GM12878 (cell line): Measurements from ENCODE around the gene ARAP2. TPM values are rescaled to one million over a fixed set of nuclear protein-coding genes. Genes with fewer than 3 reads are reported as not detected.

ENCODE experiments used
- ATAC-seq: fragments of 200-7000 bp; cut with Tn5 transposase; 3 replicates; pipeline ENCODE4 v1.9.1; 2020; ENCODE audit warnings: mild to moderate bottlenecking, moderate library complexity
- BruUV-seq: library from RNA; stranded (reverse); fragments of 400-500 nt; replicated peaks from 2 replicates; lab custom pipeline; 2021; lab: Mats Ljungman, UMichigan
- CTCF ChIA-PET: fragments of 300-600 bp; sonication (Branson Sonifier 250); formaldehyde crosslinking; extraction: SDS; loops from one replicate; lab custom pipeline; 2021; ENCODE audit warnings: inconsistent platforms; lab: Yijun Ruan, JAX
- POLR2A ChIA-PET: fragments of 350-600 bp; formaldehyde crosslinking; extraction: SDS; loops from one replicate; lab custom pipeline; 2021; ENCODE audit warnings: inconsistent platforms; lab: Charles Lee
- RAD21 ChIA-PET: fragments of 300-600 bp; sonication (Branson Sonifier 250); formaldehyde crosslinking; loops from one replicate; lab custom pipeline; 2023; ENCODE audit warnings: antibody characterized with exemption; ENCODE audit not compliant: unreplicated experiment; lab: Charles Lee
- SMC1A ChIA-PET: fragments of 300-600 bp; sonication (Branson Sonifier 250); formaldehyde crosslinking; loops from one replicate; lab custom pipeline; 2023; ENCODE audit not compliant: unreplicated experiment, uncharacterized antibody; lab: Charles Lee
- DNase-seq: peaks from one replicate; pipeline ENCODE4 v3.0.0-alpha.2; 2011; ENCODE audit warnings: low read depth, low spot score
- FAIRE-seq: peaks from 3 replicates; lab custom pipeline; 2011; peaks lifted over from hg19 to GRCh38; lab: Jason Lieb, UNC
- H2AFZ ChIP-seq: 2 replicates; pipeline ENCODE4 v1.6.0; 2011; ENCODE audit warnings: low read depth, low read length, control low read depth; ENCODE audit not compliant: control insufficient read depth
- H3K27ac ChIP-seq: 2 replicates; pipeline ENCODE4 v1.5.1; 2011; ENCODE audit warnings: control low read depth; ENCODE audit not compliant: control insufficient read depth, insufficient read depth
- H3K27me3 ChIP-seq, 2 experiments: replicated peaks in 1 of 2; 2 replicates each; pipeline versions ENCODE4 v1.6.0 to v1.6.1; 2011; ENCODE audit warnings: low read length in 1 of 2; ENCODE audit not compliant: control insufficient read depth in 2 of 2, insufficient read depth in 2 of 2
- H3K36me3 ChIP-seq, 2 experiments: 2 replicates each; pipeline ENCODE4 v1.5.1; 2011; ENCODE audit warnings: low read length in 1 of 2; ENCODE audit not compliant: control insufficient read depth in 2 of 2, insufficient read depth in 2 of 2
- H3K4me1 ChIP-seq: 2 replicates; pipeline ENCODE4 v1.6.1; 2011; ENCODE audit warnings: mild to moderate bottlenecking, low read length, moderate library complexity, mixed read lengths; ENCODE audit not compliant: control insufficient read depth, insufficient read depth
- H3K4me2 ChIP-seq: 2 replicates; pipeline ENCODE4 v1.6.0; 2011; ENCODE audit warnings: control low read depth; ENCODE audit not compliant: control insufficient read depth, insufficient read depth
- H3K4me3 ChIP-seq: fragments of 200-600 bp; sonication (generic); 2 replicates; pipeline ENCODE4 v1.5.1; 2016
- H3K79me2 ChIP-seq: 2 replicates; pipeline ENCODE4 v1.6.0; 2011; ENCODE audit warnings: low read length; ENCODE audit not compliant: control insufficient read depth, insufficient read depth
- H3K9ac ChIP-seq: 2 replicates; pipeline ENCODE4 v1.8.0; 2011; ENCODE audit warnings: low read length, control low read depth, mixed read lengths; ENCODE audit not compliant: control insufficient read depth, insufficient read depth
- H3K9me3 ChIP-seq: replicated peaks from 3 replicates; pipeline ENCODE4 v1.5.1; 2011; ENCODE audit warnings: mild to moderate bottlenecking, low read length; ENCODE audit not compliant: control insufficient read depth, insufficient read depth
- H4K20me1 ChIP-seq: 2 replicates; pipeline ENCODE4 v1.6.0; 2011; ENCODE audit not compliant: control insufficient read depth, insufficient read depth
- CUX1 ChIP-seq: IDR thresholded peaks from 2 replicates; pipeline ENCODE4 v1.6.1; 2012; ENCODE audit warnings: improper control_type of control experiment, low read depth, low read length; ENCODE audit not compliant: insufficient replicate concordance
- IRF4 ChIP-seq: IDR thresholded peaks from 2 replicates; pipeline ENCODE4 v1.6.1; 2011; ENCODE audit warnings: low read depth, low read length
- JUNB ChIP-seq: IDR thresholded peaks from 2 replicates; pipeline ENCODE4 v1.6.1; 2016; ENCODE audit warnings: antibody characterized with exemption, mild to moderate bottlenecking
- POU2F2 ChIP-seq: IDR thresholded peaks from 3 replicates; pipeline ENCODE4 v1.6.1; 2011; ENCODE audit warnings: low read depth, mild to moderate bottlenecking, low read length, borderline replicate concordance
- RAD21 ChIP-seq: IDR thresholded peaks from 2 replicates; pipeline ENCODE4 v1.6.1; 2011; ENCODE audit warnings: mild to moderate bottlenecking, low read depth, low read length, moderate library complexity; ENCODE audit not compliant: insufficient read depth
- RB1 ChIP-seq: fragments of 450-650 bp; formaldehyde crosslinking; IDR thresholded peaks from 2 replicates; pipeline ENCODE4 v1.6.1; 2017; ENCODE audit warnings: mild to moderate bottlenecking, borderline replicate concordance
- RFX5 ChIP-seq: IDR thresholded peaks from 2 replicates; pipeline ENCODE4 v1.6.1; 2011; ENCODE audit warnings: low read depth, low read length, improper control_type of control experiment
- STAT1 ChIP-seq: fragments of 450-650 bp; conservative IDR thresholded peaks from 2 replicates; pipeline ENCODE4 v1.6.1; 2014; ENCODE audit warnings: antibody characterized with exemption, mild to moderate bottlenecking
- in situ Hi-C: fragments of 300-500 bp; cut with MboI; formaldehyde crosslinking; loops from 9 replicates; pipeline ENCODE4 v1.14.3; 2018; ENCODE audit warnings: mixed read lengths
- intact Hi-C: fragments of 100-400 bp; cut with micrococcal nuclease; formaldehyde crosslinking; loops from one replicate; pipeline ENCODE4 v1.14.2; 2022; ENCODE audit not compliant: unreplicated experiment
- polyA plus RNA-seq, 11 experiments: library from polyadenylated mRNA; depleted of rRNA in 4 of 11; unstranded in 6 of 11; stranded (reverse) in 5 of 11; fragments of >200 nt; fragmentation: Nextera tagmentation in 4 of 11; fragmentation: Illumina TruSeq in 1 of 11; extraction: Ambion mirVana in 4 of 11; extraction: Trizol in 1 of 11; gene quantifications; 1 replicate in 1 of 11; 2 replicates in 10 of 11; pipeline versions ENCODE4 v1.2.1 to v1.2.3, GENCODE V29; 2011 to 2016; ENCODE audit warnings: inconsistent platforms in 2 of 11, missing spikeins in 2 of 11, low read depth in 1 of 11
- total RNA-seq, 4 experiments: library from RNA; depleted of rRNA in 3 of 4; stranded (reverse); fragments of >200 nt in 3 of 4; fragmentation: Illumina TruSeq in 1 of 4; extraction: Trizol in 1 of 4; gene quantifications; 2 replicates each; pipeline versions ENCODE4 v1.2.1 to v1.2.3, GENCODE V29; 2013 to 2021

ARAP2 gene
- total and polyA plus RNA-seq, 10 of the 15 experiments (the other 5 are each of a cell fraction or from before 2014, with no cell fraction given): 5.4 to 36.1 (median 12.2) TPM

DNA sequence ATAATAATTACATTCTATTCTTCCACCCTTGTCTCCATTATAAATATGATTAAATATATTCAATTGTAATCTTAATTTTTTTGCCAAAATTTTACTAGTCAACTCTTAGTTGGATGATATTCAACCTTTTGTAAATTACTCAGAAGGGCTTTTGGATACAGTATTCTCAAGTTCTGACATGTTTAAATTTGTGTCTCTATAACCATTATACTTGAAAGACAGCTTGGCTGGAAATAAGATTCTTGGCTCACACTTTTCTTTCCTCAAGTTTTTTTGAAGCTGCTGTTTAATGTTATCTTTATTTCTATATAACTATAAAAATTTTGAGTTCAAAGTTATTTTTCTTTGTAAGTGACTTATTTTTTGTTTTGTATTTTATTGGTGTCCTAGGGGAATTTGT, 214.4 kb downstream of the ARAP2 start:
- no peak overlapping the region for H3K4me2 ChIP-seq
- H3K27ac ChIP-seq: no peak overlapping the region
- no peak for DNase-seq
- no peaks in the 10 kb centered on the region for H3K36me3 ChIP-seq
- no peak for TF ChIP-seq CUX1
- no peak for TF ChIP-seq IRF4
- TF ChIP-seq RFX5: no peak
- no peak for TF ChIP-seq RB1
- TF ChIP-seq RAD21: no peak
- no peak for TF ChIP-seq JUNB
- no peak for TF ChIP-seq STAT1
- no peak for TF ChIP-seq POU2F2
- TF ChIP-seq, all 136 proteins: peak for 0
- no peak for FAIRE-seq
- Histone ChIP-seq H2AFZ (no peak overlapping the region), H3K9ac (no peak overlapping the region), H4K20me1 (no peaks in the 10 kb centered on the region), H3K4me1 (no peaks in the 10 kb centered on the region), H3K9me3 (no peaks in the 10 kb centered on the region; the same call in 2 of the 3 replicates), H3K79me2 (no peaks in the 10 kb centered on the region), H3K4me3 (no peak overlapping the region), H3K27me3 (no peaks in the 10 kb centered on the region)
- BruUV-seq: no TSS peak
- intact Hi-C loops: no loop called here
- POLR2A ChIA-PET: no interaction called here
- CTCF ChIA-PET: no interaction called here
- no peak for ATAC-seq
- in situ Hi-C loops: no loop called here
- SMC1A ChIA-PET: interaction anchor here (0.6 kb wide), 2 partner anchors 285 to 1649 kb away, joined by 3 read pairs; no protein-coding TSS in a partner anchor
- RAD21 ChIA-PET: no interaction called here
